Adrenal gland (tissue), 5 donors: ENCODE measurements around the gene CCDC180.

ENCODE experiments used
- POLR2A ChIP-seq, 2 donors: fragments of 450-650 bp; IDR thresholded peaks; one replicate each; pipeline ENCODE4 v1.6.1; 2017; ENCODE audit warnings: antibody characterized with exemption in 2 of 2, mild to moderate bottlenecking in 2 of 2, moderate library complexity in 1 of 2
- TF ChIP-seq, protein P1 (sequence below), 6 experiments: fragments of 450-650 bp in 4 of 6; fragments of 200-600 bp in 2 of 6; sonication (generic) in 1 of 6; IDR thresholded peaks; 1 replicate in 5 of 6; 2 replicates in 1 of 6; pipeline versions ENCODE4 v1.5.1 to v1.8.0; 2016 to 2021; ENCODE audit warnings: antibody characterized with exemption in 6 of 6, mild to moderate bottlenecking in 2 of 6, moderate library complexity in 1 of 6
- donor health status: DM: no; HTN: no; CAD: no.

DNA sequence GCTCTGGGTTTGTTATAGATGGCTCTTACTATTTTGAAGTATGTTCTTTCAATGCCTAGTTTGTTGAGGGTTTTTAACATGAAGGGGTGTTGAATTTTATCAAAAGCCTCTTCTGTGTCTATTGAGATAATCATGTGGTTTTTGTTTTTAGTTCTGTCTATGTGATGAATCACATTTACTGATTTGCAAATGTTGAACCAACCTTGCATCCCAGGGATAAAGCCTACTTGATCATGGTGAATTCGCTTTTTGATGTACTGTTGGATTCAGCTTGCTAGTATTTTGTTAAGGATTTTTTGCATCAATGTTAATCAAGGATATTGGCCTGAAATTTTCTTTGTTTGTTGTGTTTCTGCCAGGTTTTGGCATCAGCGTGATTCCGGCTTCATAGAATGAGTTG lies 25.5 kb downstream of the CCDC180 start:
- TF ChIP-seq, protein P1, sequence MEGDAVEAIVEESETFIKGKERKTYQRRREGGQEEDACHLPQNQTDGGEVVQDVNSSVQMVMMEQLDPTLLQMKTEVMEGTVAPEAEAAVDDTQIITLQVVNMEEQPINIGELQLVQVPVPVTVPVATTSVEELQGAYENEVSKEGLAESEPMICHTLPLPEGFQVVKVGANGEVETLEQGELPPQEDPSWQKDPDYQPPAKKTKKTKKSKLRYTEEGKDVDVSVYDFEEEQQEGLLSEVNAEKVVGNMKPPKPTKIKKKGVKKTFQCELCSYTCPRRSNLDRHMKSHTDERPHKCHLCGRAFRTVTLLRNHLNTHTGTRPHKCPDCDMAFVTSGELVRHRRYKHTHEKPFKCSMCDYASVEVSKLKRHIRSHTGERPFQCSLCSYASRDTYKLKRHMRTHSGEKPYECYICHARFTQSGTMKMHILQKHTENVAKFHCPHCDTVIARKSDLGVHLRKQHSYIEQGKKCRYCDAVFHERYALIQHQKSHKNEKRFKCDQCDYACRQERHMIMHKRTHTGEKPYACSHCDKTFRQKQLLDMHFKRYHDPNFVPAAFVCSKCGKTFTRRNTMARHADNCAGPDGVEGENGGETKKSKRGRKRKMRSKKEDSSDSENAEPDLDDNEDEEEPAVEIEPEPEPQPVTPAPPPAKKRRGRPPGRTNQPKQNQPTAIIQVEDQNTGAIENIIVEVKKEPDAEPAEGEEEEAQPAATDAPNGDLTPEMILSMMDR (IDR thresholded peaks at IDR 0.05), result no peak
- no peak for TF ChIP-seq POLR2A (IDR thresholded peaks at IDR 0.05)
